ENCODE data around the gene CIRBP. TPM values are rescaled to one million over a fixed set of nuclear protein-coding genes. Genes with fewer than 3 reads are reported as not detected.

Gene CIRBP
- total and polyA plus RNA-seq, 2 of the 13 experiments (the other 11 are each of a cell fraction or from before 2014, with no cell fraction given), result 133 to 140 TPM

DNA sequence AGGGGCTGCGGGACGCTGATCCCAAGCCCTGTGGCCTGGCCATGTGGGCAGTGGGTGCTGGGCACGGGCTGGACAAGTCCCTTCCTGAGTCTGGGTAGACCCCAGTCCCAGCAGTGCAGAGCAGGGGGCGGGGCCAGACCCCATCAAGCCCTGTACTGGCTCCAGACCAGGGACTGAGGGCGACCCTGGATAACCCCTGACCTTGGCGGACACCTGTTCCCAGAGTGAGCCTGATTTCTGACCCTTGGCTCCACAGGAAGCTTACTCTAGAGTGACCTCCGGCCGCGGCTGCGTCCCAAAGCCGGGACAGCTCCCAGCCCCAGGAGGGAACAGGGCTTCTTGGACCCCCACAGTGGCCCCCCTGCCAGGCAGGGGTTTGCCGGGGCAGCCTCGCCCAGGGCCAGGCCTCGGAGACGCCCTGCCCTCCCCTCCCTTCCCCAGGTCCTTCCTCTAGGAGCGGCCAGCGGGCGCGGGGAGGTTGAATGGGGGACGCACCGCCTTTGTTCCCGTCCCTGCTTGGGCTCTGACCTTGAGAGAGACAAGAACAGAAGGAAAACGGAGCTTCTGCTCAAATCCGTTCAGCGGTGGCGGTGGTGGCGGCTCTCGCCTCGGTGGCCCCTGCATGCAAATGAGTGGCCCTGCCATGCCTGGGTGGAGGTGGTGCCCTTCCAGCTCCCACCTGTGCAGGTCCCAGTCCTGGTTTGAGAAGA, 14.2 kb downstream of the CIRBP start (continued):
- TF ChIP-seq, protein P1, sequence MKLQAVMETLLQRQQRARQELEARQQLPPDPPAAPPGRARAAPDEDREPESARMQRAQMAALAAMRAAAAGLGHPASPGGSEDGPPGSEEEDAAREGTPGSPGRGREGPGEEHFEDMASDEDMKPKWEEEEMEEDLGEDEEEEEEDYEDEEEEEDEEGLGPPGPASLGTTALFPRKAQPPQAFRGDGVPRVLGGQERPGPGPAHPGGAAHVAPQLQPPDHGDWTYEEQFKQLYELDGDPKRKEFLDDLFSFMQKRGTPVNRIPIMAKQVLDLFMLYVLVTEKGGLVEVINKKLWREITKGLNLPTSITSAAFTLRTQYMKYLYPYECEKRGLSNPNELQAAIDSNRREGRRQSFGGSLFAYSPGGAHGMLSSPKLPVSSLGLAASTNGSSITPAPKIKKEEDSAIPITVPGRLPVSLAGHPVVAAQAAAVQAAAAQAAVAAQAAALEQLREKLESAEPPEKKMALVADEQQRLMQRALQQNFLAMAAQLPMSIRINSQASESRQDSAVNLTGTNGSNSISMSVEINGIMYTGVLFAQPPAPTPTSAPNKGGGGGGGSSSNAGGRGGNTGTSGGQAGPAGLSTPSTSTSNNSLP (IDR thresholded peaks at IDR 0.05; ENCODE audit: low read depth, low read length), result no peak
- TF ChIP-seq TBX2 (CRISPR knock-in tag; IDR thresholded peaks at IDR 0.05; ENCODE audit: borderline replicate concordance), result peak; percentile 85; the same call in 1 of the 2 replicates
- TF ChIP-seq EED (CRISPR knock-in tag; IDR thresholded peaks at IDR 0.05), result no peak
- TF ChIP-seq NR2C2 (CRISPR knock-in tag; IDR thresholded peaks at IDR 0.05; ENCODE audit: borderline replicate concordance), result peak; percentile 88
- no peak for TF ChIP-seq HES4 (CRISPR knock-in tag; IDR thresholded peaks at IDR 0.05; ENCODE audit: borderline replicate concordance)
- TF ChIP-seq MTA3 (CRISPR knock-in tag; IDR thresholded peaks at IDR 0.05), result no peak
- TF ChIP-seq, protein P2, sequence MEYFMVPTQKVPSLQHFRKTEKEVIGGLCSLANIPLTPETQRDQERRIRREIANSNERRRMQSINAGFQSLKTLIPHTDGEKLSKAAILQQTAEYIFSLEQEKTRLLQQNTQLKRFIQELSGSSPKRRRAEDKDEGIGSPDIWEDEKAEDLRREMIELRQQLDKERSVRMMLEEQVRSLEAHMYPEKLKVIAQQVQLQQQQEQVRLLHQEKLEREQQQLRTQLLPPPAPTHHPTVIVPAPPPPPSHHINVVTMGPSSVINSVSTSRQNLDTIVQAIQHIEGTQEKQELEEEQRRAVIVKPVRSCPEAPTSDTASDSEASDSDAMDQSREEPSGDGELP (IDR thresholded peaks at IDR 0.05; ENCODE audit: borderline replicate concordance, low read depth), result peak; percentile 88
- TF ChIP-seq NRL (CRISPR knock-in tag; IDR thresholded peaks at IDR 0.05; ENCODE audit: borderline replicate concordance), result peak; percentile 36; the same call in 1 of the 2 replicates
- no peak for TF ChIP-seq SP140L (CRISPR knock-in tag; IDR thresholded peaks at IDR 0.05; ENCODE audit: borderline replicate concordance)
- TF ChIP-seq, protein P3, sequence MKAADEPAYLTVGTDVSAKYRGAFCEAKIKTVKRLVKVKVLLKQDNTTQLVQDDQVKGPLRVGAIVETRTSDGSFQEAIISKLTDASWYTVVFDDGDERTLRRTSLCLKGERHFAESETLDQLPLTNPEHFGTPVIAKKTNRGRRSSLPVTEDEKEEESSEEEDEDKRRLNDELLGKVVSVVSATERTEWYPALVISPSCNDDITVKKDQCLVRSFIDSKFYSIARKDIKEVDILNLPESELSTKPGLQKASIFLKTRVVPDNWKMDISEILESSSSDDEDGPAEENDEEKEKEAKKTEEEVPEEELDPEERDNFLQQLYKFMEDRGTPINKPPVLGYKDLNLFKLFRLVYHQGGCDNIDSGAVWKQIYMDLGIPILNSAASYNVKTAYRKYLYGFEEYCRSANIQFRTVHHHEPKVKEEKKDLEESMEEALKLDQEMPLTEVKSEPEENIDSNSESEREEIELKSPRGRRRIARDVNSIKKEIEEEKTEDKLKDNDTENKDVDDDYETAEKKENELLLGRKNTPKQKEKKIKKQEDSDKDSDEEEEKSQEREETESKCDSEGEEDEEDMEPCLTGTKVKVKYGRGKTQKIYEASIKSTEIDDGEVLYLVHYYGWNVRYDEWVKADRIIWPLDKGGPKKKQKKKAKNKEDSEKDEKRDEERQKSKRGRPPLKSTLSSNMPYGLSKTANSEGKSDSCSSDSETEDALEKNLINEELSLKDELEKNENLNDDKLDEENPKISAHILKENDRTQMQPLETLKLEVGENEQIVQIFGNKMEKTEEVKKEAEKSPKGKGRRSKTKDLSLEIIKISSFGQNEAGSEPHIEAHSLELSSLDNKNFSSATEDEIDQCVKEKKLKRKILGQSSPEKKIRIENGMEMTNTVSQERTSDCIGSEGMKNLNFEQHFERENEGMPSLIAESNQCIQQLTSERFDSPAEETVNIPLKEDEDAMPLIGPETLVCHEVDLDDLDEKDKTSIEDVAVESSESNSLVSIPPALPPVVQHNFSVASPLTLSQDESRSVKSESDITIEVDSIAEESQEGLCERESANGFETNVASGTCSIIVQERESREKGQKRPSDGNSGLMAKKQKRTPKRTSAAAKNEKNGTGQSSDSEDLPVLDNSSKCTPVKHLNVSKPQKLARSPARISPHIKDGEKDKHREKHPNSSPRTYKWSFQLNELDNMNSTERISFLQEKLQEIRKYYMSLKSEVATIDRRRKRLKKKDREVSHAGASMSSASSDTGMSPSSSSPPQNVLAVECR (CRISPR knock-in tag; IDR thresholded peaks at IDR 0.05; ENCODE audit: borderline replicate concordance), result peak; percentile 61
- 0 out of 2 replicates have a peak, but pooled peaks have one; percentile 26 for TF ChIP-seq POLR2AphosphoS5 (IDR thresholded peaks at IDR 0.05; ENCODE audit: low read depth, low read length)
- TF ChIP-seq, protein P4, sequence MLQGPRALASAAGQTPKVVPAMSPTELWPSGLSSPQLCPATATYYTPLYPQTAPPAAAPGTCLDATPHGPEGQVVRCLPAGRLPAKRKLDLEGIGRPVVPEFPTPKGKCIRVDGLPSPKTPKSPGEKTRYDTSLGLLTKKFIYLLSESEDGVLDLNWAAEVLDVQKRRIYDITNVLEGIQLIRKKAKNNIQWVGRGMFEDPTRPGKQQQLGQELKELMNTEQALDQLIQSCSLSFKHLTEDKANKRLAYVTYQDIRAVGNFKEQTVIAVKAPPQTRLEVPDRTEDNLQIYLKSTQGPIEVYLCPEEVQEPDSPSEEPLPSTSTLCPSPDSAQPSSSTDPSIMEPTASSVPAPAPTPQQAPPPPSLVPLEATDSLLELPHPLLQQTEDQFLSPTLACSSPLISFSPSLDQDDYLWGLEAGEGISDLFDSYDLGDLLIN (CRISPR knock-in tag; IDR thresholded peaks at IDR 0.05; ENCODE audit: borderline replicate concordance), result no peak
- peak; percentile 43; the same call in 1 of the 2 replicates for TF ChIP-seq NFKB2 (CRISPR knock-in tag; IDR thresholded peaks at IDR 0.05; ENCODE audit: borderline replicate concordance)
- TF ChIP-seq, protein P5, sequence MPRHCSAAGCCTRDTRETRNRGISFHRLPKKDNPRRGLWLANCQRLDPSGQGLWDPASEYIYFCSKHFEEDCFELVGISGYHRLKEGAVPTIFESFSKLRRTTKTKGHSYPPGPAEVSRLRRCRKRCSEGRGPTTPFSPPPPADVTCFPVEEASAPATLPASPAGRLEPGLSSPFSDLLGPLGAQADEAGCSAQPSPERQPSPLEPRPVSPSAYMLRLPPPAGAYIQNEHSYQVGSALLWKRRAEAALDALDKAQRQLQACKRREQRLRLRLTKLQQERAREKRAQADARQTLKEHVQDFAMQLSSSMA (CRISPR knock-in tag; IDR thresholded peaks at IDR 0.05), result no peak
- TF ChIP-seq, protein P6, sequence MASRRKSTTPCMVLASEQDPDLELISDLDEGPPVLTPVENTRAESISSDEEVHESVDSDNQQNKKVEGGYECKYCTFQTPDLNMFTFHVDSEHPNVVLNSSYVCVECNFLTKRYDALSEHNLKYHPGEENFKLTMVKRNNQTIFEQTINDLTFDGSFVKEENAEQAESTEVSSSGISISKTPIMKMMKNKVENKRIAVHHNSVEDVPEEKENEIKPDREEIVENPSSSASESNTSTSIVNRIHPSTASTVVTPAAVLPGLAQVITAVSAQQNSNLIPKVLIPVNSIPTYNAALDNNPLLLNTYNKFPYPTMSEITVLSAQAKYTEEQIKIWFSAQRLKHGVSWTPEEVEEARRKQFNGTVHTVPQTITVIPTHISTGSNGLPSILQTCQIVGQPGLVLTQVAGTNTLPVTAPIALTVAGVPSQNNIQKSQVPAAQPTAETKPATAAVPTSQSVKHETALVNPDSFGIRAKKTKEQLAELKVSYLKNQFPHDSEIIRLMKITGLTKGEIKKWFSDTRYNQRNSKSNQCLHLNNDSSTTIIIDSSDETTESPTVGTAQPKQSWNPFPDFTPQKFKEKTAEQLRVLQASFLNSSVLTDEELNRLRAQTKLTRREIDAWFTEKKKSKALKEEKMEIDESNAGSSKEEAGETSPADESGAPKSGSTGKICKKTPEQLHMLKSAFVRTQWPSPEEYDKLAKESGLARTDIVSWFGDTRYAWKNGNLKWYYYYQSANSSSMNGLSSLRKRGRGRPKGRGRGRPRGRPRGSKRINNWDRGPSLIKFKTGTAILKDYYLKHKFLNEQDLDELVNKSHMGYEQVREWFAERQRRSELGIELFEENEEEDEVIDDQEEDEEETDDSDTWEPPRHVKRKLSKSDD (CRISPR knock-in tag; IDR thresholded peaks at IDR 0.05; ENCODE audit: low read depth), result 0 out of 2 replicates have a peak, but pooled peaks have one; percentile 42
- TF ChIP-seq HCFC1 (IDR thresholded peaks at IDR 0.05; ENCODE audit: low read depth, low read length), result no peak

All from HepG2 (cell line).